SKM-1 treated with dmso at 0.1 percent for 144 hours (cell line): ENCODE results near the gene GNAZ.
"Not testable (repeated sequence)": the region's sequence is repeated elsewhere in the genome, so short reads cannot be mapped to it uniquely, and the experiment has no call there.

Source experiments
- DNase-seq: peaks from one replicate; lab custom pipeline; 2025; ENCODE audit not compliant: unreplicated experiment; lab: John Stamatoyannopoulos, UW

Gene GNAZ

DNA sequence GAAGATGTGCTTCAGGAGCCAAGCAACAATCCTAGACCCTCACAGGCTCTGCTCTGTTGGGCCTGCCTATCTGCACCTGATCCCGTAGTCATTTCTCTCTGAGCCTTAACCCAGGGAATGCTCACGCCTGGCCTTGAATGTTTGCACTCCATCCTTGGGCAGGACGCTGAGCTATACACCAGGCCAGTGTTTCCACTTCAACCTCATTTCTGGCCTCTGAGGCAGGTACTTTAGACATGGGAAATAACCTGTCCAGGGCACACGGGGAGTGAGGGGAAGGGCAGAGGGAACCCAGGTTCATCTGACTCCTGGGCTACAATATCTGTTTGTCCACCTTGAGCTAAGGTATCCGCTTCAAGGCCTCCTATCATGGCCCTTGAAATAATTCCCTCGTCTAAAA is 61.6 kb downstream of the GNAZ start:
- DNase-seq: no peak

DNA sequence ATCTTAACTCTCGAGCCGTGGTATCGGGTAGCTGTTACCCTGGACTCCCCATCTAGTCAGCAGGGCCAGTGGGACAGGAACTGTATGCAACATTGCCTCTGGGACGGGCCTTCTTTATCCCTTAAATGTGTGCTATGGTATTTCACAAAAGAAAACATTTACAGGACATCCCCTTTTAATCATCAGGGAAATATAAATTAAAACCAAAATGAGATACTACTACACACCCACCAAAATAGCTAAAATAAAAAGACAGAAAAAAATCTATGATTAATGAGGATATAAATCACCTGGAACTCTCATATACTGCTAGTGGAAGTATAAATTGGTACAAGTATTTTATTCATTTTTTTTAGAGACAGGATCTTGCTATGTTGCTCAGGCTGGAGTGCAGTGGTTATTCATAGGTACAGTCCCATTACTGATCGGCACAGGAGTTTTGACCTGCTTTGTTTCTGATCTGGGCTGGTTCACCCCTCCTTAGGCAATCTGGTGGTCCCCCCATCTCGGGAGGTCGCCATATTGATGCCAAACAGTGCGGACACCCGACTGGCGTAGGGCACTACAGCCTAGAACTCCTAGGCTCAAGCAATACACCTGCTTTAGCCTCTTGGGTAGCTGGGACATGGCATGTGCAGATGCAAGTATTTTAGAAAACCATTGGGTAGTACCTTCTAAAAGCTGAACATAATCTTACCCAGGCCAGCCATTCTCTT is 62.2 kb downstream of the GNAZ start:
- DNase-seq: no peak

DNA sequence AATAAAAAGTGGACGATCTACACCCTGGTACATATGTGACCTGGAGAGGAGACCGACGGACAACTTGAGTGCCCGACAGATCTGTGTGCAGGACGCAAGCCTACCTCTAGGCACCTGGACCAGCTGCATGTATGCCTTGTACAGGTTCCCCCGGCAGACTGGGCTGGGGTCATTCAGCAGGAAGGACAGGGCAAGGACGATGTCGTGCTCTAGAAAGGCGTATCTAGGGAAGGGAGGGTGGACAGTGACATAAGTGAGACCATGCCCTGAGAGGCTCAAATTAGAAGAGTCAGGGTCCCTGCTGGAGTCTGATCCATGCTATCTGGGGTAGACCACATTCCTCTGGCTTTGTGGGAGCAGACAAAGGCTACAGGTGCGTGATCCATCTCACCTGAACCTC is 63.6 kb downstream of the GNAZ start:
- no peak for DNase-seq

DNA sequence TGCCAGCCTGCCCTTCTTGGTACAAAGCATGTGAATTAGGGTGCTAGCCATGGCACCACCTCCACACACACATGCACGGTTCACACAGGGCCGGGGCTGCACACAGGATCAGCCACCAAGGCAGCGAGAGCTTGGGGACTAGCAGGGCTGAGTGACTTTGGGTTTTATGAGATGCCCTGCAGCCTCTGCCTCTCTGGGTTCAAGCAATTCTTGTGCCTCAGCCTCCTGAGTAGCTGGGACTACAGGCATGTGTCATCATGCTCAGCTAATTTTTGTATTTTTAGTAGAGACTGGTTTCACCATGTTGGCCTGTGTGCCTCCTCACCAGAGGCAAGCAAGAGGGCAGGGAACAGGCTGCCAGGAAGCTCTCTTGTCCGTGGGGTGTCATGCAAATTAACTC is 66.7 kb downstream of the GNAZ start:
- not testable (repeated sequence) for DNase-seq

DNA sequence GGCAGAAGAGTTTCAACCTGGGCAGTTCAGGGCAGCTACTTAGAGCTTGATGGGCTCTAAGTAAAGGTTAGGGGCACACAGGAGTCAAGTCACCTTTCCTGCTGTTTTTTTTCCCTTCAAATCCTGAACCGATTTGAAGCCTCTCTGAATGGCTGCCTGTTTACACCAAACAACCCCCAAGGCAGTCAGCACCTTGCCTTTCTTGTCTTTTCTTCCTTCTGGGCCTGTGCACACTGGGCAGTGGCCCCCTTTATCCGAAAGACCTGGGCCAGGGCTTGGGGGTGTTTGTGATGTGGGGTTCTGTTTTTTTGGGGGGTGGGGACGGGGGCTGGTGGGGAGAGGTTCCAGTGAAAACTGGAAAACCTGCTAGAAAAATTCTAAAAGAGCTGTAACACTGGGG is 67.1 kb downstream of the GNAZ start:
- DNase-seq: no peak

DNA sequence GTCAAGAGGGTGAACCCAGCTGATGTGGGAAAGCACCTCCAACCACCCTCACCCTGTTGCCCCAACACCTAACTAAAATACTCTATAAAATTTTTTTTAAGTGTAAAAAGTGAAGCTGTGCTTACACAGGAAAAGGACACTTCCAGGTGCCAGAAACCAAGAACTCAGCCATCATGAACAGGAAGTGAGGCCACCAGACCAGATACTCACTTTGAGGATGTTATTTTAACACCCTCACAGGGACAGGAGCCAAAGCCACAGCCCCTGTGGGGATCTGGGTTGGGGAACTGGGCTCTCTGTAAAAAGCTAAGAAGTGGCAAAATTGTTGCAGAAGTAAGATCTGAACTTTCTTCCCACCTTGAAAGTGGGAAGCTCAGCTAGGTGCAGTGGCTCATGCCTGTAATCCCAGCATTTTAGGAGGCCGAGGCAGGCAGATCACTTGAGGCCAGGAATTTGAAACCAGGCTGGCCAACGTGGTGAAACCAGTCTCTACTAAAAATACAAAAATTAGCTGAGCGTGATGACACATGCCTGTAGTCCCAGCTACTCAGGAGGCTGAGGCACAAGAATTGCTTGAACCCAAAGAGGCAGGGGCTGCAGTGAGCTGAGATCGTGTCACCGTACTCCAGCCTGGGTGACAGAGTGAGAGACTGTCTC is 67.7 kb downstream of the GNAZ start:
- peak; percentile 92 for DNase-seq

DNA sequence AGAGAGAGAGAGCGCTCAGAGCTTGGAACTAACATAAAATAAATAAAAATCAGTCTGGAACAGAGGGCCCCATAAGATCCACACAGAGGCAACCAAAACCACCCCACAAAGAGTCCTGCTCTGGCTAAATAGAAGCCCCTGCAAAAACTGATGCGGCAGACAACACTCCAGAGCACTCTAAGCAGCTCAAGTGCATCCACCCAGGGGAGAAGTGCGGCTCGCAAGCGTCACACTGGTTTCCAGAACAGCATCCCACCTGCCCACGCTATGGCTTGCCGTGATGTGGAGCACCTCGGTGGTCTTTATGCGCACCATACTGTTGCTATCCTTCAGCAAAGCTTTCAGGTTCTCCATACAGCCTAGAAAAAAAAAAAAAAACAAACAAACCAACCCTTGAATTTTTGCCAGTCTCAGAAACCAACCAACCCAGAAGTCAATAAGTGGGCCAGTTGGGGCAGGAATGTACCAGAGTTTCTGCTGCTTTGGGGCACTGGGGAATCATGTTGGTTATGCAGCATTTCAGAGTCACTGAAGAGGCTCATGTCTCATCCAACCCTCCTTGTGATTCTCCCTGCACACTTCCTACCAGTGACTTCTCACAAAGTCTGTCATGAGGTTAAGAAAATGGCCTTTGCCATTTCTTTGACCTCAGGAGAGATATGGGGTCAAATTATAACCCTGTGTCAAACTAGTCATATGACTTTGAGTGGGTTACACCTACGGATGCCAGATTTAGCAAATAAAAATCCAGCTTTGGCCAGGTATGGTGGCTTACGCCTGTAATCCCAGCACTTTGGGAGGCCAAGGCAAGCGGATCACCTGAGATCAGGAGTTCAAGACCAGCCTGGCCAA is 68.5 kb downstream of the GNAZ start:
- no peak for DNase-seq

DNA sequence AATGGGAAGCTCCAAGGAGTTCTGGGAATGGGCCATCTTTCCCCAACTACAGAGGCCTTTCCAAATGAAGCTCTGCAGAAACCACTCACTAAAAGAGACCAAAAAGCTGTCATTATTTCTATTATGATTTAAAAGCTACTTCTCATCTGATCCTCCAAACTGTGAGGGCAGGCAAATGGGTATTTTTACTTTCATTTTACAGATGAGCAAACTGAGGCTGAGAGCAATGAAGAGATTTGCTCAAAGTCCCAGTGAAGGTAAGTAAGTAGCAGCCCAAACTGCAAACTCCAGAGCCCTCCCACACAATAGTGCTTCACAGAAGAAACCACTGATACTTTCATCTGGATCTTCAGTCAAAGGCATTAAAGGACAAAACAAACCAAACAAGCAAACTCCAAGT is 70.1 kb downstream of the GNAZ start:
- no peak for DNase-seq

DNA sequence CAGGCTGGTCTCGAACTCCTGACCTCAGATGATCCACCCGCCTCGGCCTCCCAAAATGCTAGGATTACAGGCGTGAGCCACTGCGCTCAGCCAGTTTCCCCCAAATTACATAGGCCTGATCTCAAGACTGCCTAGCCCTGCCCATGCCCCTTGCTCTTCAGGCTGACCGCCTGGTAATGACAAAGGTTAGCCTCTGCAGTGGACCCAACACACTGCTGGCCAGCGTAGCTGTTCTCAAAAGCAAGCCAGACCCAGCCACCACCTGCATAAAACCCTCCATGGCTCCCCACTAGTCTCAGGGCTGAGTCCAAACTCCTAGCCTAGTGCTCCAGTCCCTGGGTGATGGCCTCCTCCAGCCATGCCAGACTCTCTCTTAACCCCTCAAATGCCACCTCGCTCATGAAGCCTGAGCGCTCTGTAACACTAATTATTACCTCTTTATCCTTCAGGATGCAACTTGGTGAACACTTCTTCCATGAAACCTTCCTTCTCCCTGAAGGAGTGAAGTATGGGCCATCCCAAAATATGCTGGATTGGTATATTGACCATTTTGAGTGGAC is 72.3 kb downstream of the GNAZ start:
- DNase-seq: no peak

DNA sequence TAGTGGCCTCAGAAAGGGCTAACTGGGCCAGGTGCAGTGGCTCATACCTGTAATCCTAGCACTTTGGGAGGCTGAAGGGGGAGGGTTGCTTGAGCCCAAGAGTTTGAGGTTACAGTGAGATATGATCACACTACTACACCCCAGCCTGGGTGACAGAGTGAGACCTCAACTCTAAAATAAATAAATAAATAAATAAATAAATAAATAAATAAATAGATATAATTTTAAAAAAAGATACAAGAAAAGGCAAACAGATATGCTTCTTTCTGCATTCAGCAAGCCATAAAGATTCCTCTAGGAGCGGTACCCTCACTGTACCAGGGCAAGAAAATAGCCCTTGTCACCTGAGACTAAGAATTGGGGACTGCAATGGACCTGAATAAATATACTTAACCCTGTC is 72.8 kb downstream of the GNAZ start:
- no peak for DNase-seq

DNA sequence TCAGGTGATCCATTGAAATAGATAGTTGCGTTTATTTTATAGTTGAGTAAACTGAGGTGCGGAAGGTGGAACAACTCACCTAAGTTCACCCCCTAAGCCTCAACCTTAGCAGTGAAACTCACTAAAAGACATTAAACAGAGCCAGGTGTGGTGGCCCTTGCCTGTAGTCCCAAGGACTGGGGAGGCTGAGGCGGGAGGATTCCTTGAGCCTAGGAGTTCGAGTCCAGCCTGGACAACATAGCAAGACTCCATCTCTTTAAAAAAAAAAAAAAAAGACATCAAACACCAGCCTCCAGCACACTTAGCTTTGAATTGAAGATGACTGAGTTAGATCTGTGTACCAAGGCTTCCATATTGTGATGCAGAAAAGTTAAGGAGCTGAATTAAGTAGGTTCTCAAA is 74.1 kb downstream of the GNAZ start:
- no peak for DNase-seq

DNA sequence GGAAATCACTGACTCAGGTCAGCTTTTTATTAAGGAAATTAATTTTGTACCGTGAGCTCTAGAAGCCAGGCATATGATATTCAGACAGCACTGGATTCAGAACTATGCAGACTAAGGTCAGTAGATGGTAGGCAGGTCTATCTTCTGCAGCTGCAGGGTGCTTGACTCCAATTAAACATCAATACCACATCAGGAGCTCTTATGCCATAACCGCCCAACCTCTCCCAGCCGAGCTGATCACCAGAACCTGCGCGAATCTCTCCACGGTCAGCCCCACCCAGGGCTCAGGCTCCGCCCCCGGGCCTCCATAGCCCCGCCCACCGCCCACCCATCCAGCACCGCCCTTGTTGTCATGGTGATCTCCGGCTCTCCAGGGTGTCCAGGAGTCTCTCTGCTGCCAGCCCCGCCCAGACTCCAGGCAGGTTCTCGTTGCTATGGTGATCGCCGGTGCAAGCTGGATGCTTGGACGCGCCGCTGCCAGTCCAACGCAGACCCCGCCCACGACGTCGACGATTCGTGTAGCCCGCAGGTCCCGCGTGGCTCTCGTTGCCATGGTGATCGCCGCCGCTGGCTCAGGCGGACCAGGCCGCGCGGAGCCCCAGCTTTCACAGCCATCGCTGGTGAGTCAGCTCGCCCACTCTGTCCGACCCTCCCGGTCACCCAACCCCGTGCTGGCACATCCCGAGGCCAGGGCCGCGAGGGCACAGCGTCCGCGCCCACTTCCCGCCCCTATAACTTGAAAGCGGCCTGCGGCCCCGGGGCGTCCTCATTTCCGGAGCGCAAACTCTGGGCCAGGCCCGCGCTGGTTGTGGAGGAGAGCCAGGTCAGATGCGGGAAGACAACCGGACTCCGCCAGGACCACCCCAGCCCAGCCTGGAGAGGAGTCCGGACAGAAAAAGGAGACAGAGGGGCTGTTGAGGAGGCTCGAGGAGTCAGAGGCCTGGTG is 74.9 kb downstream of the GNAZ start, which contains the start of gene RAB36:
RAB36 (plus strand) TSS at position 546 of the 946 bp plus-strand sequence. CDS start 1,140 bp downstream, outside the sequence.
- DNase-seq: no peak

DNA sequence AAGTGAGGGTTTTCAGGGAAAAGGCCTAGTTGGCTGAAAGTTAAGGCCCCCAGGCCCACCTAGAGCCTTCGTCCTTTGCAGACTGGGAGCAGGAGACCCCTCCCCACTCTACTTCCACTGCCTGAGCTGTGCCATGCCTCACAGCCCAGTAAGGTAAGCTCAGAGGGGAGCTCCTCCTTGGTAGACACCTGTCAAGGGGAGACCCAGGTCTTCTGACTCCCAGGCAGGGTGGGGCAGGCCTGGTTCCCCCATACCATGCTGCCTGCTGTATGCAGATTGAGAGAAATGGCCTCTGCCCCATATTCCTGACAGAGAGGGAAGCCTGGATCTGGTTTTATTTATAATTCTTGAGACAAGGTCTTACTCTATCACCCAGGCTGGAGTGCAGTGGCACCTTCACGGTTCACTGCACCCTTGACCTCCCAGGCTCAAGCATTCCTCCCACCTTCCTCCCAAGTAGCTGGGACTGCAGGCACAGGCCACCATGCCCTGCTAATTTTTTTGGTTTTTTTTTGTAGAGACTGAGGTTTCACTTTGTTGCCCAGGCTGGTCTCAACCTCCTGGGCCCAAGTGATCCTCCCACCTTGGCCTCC is 75.7 kb downstream of the GNAZ start:
- DNase-seq: no peak

DNA sequence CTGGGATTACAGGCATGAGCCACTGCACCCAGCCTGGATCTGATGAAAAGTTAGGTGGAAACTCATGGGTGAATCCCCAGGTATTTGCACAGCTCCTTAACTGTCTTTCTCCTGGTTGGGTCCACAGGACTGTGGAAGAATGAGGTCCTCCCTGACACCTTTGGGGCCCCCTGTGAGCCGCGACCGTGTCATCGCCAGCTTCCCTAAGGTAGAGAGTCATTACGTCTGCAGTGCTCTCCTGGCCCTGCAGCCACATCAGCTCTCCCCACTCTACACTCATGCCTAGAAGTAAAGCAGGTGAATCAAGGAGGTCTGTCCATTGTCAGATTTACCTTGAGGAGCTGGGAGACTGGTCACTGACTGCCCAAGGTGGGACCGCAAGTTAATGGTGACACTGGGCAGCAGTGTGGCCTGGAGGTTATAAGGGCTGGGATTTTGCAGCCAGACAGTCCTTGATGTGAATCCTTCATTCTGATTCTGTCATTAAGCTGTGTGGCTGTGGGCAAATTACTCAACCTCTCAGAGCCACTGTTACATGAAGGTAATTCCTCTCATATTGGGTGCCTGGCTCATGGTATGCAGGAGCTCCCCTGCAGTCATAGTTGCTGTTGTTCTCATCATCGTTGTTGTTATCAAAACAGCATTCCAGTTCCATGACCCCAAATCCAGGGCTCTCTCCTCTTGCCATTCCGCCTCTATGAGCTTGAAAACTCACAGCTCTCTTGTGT is 76.3 kb downstream of the GNAZ start:
- DNase-seq: no peak

DNA sequence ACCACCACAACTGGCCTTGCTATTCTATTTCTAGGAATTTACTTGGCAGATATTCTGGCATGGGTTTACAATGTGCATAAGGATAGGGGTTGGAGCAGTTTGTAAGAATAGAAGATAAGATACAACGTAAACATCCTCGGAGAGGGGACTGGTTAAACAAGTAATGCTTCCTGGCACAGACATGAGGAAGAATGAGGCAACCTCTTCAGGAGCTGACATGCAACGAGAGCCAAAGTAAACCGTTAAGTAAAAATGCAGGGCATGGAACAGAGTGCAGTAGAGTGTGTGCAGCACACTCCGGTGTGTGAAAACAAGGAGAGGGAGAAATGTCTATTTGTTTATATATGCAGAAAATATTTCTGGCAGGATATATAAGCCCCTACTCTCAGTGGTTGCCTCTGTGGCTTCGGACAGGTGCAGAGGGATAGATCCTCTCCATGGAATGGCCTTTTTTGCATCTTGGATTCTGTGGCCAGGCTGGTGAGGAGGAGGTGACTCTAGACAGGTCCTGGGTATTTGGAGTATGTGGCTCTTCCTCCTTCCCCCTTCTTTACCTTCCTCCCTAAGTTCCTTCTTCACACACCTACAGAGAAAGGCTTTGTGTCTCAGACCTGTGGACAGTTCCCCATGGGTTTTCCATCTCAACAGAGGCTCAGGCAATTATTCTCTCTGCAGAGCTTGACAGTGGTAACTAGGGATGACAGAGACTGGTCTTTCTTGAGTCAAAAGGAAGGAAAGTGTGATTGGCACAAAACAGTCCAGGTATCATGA is 77.5 kb downstream of the GNAZ start:
- DNase-seq: no peak

DNA sequence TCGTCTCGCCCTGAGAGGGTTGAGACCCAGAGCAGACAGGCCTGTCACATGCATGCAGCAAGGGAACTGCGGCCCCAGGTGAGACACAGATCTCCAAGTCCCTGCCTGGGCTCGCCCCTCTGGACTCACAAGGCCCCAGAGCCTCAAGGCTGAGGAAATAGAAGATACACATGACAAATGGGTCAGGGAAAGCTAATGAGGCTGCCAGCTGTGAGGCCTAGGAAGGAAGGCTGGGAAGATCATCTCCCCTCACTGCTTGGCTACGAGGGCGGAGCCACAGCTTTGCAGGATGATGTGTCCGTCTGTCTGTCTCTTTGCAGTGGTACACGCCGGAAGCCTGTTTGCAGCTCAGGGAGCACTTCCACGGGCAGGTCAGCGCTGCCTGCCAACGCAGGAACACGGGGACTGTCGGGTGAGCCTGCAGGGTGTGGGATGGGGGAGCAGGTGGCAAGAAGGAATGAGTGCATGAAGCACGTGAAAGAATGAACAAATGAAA is 79.5 kb downstream of the GNAZ start:
- no peak for DNase-seq

DNA sequence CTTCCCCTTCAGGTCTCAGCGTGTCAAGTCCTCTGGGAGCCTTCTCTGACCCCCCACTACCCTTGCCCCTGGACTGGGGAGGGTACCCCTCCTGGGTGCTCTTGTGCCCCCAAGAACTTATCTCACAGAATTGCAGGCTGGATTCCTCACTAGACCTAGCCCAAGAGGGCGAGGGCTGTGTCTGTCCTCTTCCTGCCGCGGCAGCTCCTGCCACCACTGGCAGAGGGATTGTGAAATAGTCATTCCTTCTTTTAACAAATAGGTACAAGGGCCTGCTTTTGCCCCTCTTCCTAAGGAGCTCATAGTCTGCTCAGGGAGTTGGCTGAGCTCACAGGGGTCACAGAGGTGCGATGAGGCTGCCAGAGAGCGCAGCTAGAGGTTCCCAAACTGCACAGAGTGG is 80.4 kb downstream of the GNAZ start:
- DNase-seq: no peak

DNA sequence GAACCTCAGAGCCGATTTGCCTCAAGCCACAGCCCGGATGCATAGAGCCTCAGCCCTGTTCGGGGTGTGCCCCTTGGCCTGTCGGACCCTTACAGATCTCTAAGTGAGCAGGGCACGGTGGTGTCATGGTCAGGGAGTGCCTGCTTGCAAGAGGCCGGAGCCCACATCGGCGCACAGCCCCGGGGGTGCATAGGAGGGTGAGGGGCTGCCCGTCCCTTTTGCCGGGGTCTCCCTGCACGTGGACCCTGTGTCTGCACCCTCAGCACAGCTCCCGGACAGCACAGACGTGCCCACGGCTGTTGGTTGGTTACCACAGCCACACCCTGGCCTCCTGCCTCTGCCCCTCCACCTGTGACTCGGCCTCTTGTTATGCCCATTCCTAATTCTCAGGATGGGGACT is 81.5 kb downstream of the GNAZ start:
- DNase-seq: no peak
